Measurements from ENCODE around the gene GALNT2. TPM values are rescaled to one million over a fixed set of nuclear protein-coding genes. Genes with fewer than 3 reads are reported as not detected.

GALNT2 gene
- total RNA-seq, 1 donor from 2014 or later = 58.0 TPM

DNA sequence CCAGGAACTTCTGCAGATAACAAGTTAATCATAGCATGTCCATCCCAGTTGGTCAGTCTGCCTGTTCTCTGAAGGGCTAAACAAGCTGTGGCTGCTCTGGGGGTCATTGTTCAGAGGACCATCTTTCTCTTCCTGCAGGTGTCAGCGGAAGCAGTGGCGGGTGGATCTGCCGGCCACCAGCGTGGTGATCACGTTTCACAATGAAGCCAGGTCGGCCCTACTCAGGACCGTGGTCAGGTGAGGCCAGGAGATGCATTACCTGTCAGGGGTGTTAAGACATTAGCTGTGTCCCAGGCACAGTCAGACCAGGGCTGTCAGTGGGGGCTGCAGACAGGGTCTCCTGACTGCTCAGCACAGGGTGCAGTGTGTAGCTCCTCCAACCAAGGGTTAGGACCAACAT is 168.8 kb downstream of the GALNT2 start:
- no peak overlapping the region for H3K4me3 Mint-ChIP-seq

DNA sequence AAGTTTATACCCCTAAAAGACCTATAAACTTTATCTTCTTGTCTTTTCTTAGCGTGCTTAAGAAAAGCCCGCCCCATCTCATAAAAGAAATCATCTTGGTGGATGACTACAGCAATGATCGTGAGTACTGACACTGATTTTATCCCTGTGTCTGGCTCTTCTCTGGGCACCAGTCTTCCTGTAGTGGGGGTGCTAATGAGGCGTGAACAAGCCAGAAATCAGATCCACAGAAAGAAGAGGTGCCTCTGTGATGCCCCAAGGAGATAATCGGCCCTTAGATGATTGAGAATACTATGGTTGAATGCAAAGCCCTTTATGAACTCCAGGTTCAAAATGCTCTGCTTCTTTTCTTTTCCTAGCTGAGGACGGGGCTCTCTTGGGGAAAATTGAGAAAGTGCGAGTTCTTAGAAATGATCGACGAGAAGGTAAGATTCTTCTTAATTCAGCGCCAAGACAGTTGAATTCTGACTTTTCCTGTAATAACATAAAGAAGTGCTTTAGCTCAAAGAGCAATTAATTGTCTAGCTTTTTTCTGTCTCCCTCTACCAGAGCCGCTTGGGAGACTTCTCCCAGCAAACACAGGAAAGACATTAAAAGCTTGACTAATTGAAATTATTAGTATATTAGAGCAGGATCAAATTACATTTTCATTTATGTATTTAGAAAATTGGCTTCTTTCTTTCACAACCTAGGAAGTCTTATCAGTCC is 169.4 kb downstream of the GALNT2 start:
- no peak overlapping the region for H3K27ac Mint-ChIP-seq (ENCODE audit: unreplicated experiment)
- H3K27me3 Mint-ChIP-seq (ENCODE audit: low read depth) = no peaks in the 10 kb centered on the region
- peaks cover 18% of the 10 kb centered on the region for H3K4me1 Mint-ChIP-seq
- H3K4me3 Mint-ChIP-seq = no peak overlapping the region
- peaks cover 14% of the 10 kb centered on the region for H3K36me3 Mint-ChIP-seq (ENCODE audit: low read depth)
- DNase-seq (ENCODE audit: low read depth, low spot score) = no peak
- H3K9me3 Mint-ChIP-seq = peaks cover 4% of the 10 kb centered on the region
- TF ChIP-seq, protein P1, sequence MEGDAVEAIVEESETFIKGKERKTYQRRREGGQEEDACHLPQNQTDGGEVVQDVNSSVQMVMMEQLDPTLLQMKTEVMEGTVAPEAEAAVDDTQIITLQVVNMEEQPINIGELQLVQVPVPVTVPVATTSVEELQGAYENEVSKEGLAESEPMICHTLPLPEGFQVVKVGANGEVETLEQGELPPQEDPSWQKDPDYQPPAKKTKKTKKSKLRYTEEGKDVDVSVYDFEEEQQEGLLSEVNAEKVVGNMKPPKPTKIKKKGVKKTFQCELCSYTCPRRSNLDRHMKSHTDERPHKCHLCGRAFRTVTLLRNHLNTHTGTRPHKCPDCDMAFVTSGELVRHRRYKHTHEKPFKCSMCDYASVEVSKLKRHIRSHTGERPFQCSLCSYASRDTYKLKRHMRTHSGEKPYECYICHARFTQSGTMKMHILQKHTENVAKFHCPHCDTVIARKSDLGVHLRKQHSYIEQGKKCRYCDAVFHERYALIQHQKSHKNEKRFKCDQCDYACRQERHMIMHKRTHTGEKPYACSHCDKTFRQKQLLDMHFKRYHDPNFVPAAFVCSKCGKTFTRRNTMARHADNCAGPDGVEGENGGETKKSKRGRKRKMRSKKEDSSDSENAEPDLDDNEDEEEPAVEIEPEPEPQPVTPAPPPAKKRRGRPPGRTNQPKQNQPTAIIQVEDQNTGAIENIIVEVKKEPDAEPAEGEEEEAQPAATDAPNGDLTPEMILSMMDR (conservative IDR thresholded peaks at IDR 0.05) = no peak

More for the DNA sequence above, 168.8 kb downstream of the GALNT2 start:
- TF ChIP-seq, protein P1 (conservative IDR thresholded peaks at IDR 0.05) = no peak
- Mint-ChIP-seq H3K4me1 (peaks cover 24% of the 10 kb centered on the region), H3K27me3 (ENCODE audit: low read depth) (no peaks in the 10 kb centered on the region), H3K27ac (ENCODE audit: unreplicated experiment) (no peak overlapping the region), H3K9me3 (peaks cover 4% of the 10 kb centered on the region), H3K36me3 (ENCODE audit: low read depth) (peaks cover 9% of the 10 kb centered on the region)
- no peak for DNase-seq (ENCODE audit: low read depth, low spot score)

DNA sequence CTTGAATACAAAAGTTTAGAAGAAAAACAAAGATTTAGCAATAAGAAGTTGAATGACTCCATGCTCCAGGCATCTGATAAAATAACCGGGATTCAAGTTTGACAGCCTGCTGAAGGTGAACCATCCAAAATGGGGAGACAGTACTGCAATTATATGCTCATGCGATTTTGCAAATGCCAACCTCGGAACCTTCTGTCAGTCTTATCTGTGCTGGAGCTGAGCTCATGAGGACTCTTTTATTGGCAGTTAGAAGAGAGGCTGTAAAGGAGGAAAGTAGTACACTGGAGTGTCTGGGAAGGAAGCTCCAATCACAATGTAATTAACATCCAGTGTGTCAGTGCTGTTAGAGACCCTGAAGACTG is 170.0 kb downstream of the GALNT2 start:
- Mint-ChIP-seq H3K4me1 (peaks cover 13% of the 10 kb centered on the region), H3K27me3 (ENCODE audit: low read depth) (no peaks in the 10 kb centered on the region)
- DNase-seq (ENCODE audit: low read depth, low spot score) = no peak

DNA sequence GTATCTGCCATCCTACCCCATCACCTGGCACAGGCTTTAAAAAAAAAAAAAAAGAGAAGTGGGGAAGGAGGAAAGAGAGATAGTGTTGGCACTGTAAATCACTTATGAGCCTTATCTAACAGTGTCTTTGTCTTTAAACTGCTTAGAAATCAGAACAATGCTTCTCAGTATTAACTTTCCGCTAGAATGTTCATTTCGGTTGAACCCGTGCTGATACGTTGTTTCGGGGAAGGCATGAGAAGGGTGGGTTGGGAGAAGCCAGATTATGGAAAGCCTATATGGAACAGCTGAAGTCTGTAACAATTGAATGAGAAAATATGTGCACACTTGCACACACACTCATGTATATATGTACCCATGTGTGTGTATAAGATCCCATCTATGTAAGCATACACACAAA is 170.8 kb downstream of the GALNT2 start:
- H3K27me3 Mint-ChIP-seq (ENCODE audit: low read depth) = no peaks in the 10 kb centered on the region
- peaks cover 8% of the 10 kb centered on the region for H3K4me1 Mint-ChIP-seq

More for the DNA sequence above, 170.0 kb downstream of the GALNT2 start:
- H3K9me3 Mint-ChIP-seq = peaks cover 4% of the 10 kb centered on the region
- no peak overlapping the region for H3K4me3 Mint-ChIP-seq
- TF ChIP-seq, protein P1 (conservative IDR thresholded peaks at IDR 0.05) = no peak
- H3K36me3 Mint-ChIP-seq (ENCODE audit: low read depth) = peaks cover 18% of the 10 kb centered on the region
- no peak overlapping the region for H3K27ac Mint-ChIP-seq (ENCODE audit: unreplicated experiment)

DNA sequence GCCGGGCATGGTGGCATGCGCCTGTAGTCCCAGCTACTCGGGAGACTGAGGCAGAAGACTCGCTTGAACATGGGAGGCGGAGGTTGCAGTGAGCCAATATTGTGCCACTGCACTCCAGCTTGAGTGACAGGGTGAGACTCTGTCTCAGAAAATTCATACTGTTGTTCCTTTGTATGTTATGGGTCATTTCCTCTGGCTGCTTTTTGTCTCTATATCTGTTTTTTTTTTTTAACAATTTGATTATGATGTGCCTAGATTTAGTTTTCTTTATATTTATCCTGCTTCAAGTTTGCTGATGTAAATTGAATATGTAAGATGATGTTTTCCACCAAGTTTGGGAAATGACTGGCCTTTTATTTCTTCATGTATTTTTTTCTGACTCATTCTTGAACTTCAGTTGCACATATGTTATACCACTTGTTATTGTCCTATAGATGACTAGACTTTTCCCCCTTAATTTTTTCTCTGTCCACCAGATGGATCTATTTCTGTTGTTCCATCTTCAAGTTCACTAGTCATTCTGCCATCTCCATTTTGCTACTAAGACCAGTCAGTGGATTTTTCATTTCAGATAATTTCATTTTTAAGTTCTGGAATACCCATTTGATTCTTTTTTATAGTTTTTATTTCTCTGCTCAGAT is 173.5 kb downstream of the GALNT2 start:
- H3K4me3 Mint-ChIP-seq = no peak overlapping the region
- TF ChIP-seq, protein P1 (conservative IDR thresholded peaks at IDR 0.05) = no peak
- H3K27me3 Mint-ChIP-seq (ENCODE audit: low read depth) = no peaks in the 10 kb centered on the region
- no peaks in the 10 kb centered on the region for H3K4me1 Mint-ChIP-seq
- H3K36me3 Mint-ChIP-seq (ENCODE audit: low read depth) = peaks cover 22% of the 10 kb centered on the region
- no peak for DNase-seq (ENCODE audit: low read depth, low spot score)
- H3K9me3 Mint-ChIP-seq = peaks cover 4% of the 10 kb centered on the region
- no peak overlapping the region for H3K27ac Mint-ChIP-seq (ENCODE audit: unreplicated experiment)

More for the DNA sequence above, 170.8 kb downstream of the GALNT2 start:
- no peak for DNase-seq (ENCODE audit: low read depth, low spot score)
- TF ChIP-seq, protein P1 (conservative IDR thresholded peaks at IDR 0.05) = no peak
- H3K36me3 Mint-ChIP-seq (ENCODE audit: low read depth) = peaks cover 20% of the 10 kb centered on the region
- peaks cover 4% of the 10 kb centered on the region for H3K9me3 Mint-ChIP-seq
- no peak overlapping the region for H3K27ac Mint-ChIP-seq (ENCODE audit: unreplicated experiment)
- H3K4me3 Mint-ChIP-seq = no peak overlapping the region

All from neural crest cell (in vitro differentiated cells).